GM12872 (cell line): Measurements from ENCODE around the gene FDXR.

Experiments
- CTCF ChIP-seq: IDR thresholded peaks from 3 replicates; pipeline ENCODE4 v1.5.1; 2011; ENCODE audit warnings: low read depth, mild to moderate bottlenecking, low read length, moderate library complexity; ENCODE audit not compliant: insufficient read depth

The FDXR gene

GRCh38 chr17:74918906-74919305, 46.1 kb upstream of the FDXR start:
- no peak for TF ChIP-seq CTCF

DNA sequence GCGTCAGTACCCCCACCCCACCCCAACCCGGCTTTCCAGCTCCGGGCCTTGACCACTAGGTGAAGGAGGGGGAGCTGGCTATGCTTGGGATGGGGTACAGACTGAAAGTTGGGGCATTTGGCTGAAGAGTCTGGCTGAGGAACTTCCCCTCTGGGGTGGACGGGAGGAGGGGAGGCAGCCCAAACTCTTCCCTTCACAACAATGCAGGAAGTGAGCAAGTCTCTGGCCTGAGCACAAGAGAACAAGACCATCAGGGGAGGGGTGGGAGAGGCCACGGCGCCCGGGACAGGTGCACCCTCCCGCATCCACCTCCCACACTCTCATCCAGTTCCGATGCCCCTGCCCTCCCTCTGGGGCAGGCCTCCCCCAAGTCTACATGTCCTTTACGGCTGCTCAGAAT, 44.6 kb upstream of the FDXR start:
- TF ChIP-seq CTCF = no peak

DNA sequence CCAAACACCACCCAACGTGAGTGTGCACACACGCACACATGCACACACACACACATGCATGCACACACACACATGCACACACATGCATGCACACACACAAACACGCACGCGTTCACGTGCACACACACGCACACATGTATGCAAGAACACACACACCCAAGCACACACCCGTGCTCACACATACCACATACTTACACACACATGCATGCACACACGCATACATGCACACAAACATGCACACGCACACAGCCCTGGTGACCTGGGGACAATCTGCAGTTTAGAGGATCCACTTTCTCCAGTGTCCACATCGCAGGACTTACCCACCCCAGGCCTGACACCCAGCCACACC, 44.0 kb upstream of the FDXR start:
- no peak for TF ChIP-seq CTCF

DNA sequence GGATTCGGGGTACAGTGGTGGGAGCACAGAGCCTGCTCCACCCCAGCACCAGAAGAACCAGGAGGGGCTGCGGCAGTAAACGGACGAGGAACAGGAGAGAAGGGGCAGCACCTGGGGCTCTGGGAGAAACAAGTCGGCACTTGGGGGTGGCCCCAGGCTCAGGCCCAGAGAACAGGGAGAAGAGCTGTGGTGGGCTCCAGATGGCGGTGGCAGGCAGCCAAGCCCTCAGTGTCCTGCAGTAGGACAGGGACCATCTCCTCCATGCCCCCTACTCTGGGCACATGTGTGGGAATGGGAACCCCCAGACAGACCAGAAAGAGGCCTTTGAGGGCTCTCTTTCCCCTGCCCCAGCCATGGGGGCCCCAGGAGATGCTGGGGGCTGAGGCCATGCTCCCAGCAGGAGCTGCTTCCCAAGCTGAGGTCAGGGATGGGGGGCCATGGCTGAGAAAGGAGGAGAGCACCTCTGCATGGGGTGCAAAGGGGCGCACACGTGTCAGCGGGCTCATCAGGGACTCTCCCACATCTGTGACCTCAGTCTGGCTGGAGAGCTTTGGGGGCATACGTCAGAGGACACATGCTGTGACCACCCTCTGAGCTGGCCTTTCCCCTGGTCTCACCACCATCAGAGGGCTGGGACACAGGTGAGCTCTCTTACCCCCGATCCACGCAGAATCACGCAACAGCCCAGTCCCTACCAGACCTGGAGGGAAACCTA, 43.5 kb upstream of the FDXR start:
- no peak for TF ChIP-seq CTCF

DNA sequence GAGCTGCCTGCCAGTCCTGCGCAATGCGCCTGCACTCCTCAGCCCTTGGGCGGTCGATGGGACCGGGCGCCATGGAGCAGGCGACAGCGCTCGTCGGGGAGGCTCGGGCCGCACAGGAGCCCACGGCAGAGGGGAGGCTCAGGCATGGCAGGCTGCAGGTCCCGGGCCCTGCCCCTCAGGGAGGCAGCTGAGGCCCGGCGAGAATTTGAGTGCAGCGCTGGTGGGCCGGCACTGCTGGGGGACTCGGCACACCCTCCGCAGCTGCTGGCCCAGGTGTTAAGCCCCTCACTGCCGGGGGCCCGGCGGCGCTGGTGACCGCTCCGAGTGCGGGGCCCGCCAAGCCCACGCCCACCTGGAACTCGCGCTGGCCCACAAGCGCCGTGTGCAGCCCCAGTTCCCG, 34.2 kb upstream of the FDXR start:
- TF ChIP-seq CTCF = no peak

GRCh38 chr17:74904687-74905409, 32.1 kb upstream of the FDXR start:
- TF ChIP-seq CTCF = no peak

- no peak for TF ChIP-seq CTCF
Measured at GRCh38 chr17:74903671-74904070, 30.9 kb upstream of the FDXR start.
